PC-3 (cell line): ENCODE results near the gene CLN6. TPM values are rescaled to one million over a fixed set of nuclear protein-coding genes. Genes with fewer than 3 reads are reported as not detected.

Experiments
- ATAC-seq: fragments of 200-7000 bp; cut with Tn5 transposase; 2 replicates; pipeline ENCODE4 v1.9.1; 2020; ENCODE audit warnings: mild to moderate bottlenecking, moderate library complexity
- BruUV-seq: library from RNA; stranded (reverse); fragments of 400-500 nt; replicated peaks from 2 replicates; lab custom pipeline; 2021; lab: Mats Ljungman, UMichigan
- CTCF ChIA-PET: fragments of 300-600 bp; sonication (Branson Sonifier 250); formaldehyde crosslinking; loops from one replicate; lab custom pipeline; 2022; ENCODE audit warnings: antibody characterized with exemption; lab: Charles Lee
- POLR2A ChIA-PET: fragments of 300-600 bp; sonication (Branson Sonifier 250); formaldehyde crosslinking; loops from one replicate; lab custom pipeline; 2022; ENCODE audit warnings: antibody characterized with exemption; ENCODE audit not compliant: unreplicated experiment; lab: Charles Lee
- DNase-seq: peaks from one replicate; pipeline ENCODE4 v3.0.0-alpha.2; 2015
- H2AFZ ChIP-seq: fragments of 300-600 bp; sonication (generic); 2 replicates; pipeline ENCODE4 v1.6.0; 2016; ENCODE audit warnings: antibody characterized with exemption, low read length
- H3F3A ChIP-seq: fragments of 300-600 bp; sonication (generic); one replicate; pipeline ENCODE4 v1.6.0; 2017; ENCODE audit warnings: antibody characterized with exemption, low read length, control low read depth, mild to moderate bottlenecking; ENCODE audit not compliant: unreplicated experiment
- H3K27ac ChIP-seq: fragments of 300-600 bp; sonication (generic); 2 replicates; pipeline ENCODE4 v1.5.1; 2016; ENCODE audit warnings: mild to moderate bottlenecking, low read length
- H3K27me3 ChIP-seq: fragments of 300-600 bp; sonication (generic); 2 replicates; pipeline ENCODE4 v1.6.1; 2016; ENCODE audit warnings: low read length, mixed read lengths
- H3K36me3 ChIP-seq: fragments of 300-600 bp; sonication (generic); 2 replicates; pipeline ENCODE4 v1.6.1; 2016; ENCODE audit warnings: low read depth, mixed run types, low read length, mixed read lengths
- H3K4me1 ChIP-seq: fragments of 300-600 bp; sonication (generic); 2 replicates; pipeline ENCODE4 v1.5.1; 2016; ENCODE audit warnings: low read length; ENCODE audit not compliant: insufficient read depth
- H3K4me2 ChIP-seq: fragments of 300-600 bp; sonication (generic); 2 replicates; pipeline ENCODE4 v1.6.0; 2016; ENCODE audit warnings: low read length
- H3K4me3 ChIP-seq: fragments of 300-600 bp; sonication (generic); 2 replicates; pipeline ENCODE4 v1.5.1; 2016; ENCODE audit warnings: mild to moderate bottlenecking, low read length, mixed read lengths
- H3K79me2 ChIP-seq: fragments of 300-600 bp; sonication (generic); 2 replicates; pipeline ENCODE4 v1.6.1; 2017; ENCODE audit warnings: low read length, mixed read lengths
- H3K9ac ChIP-seq: fragments of 300-600 bp; sonication (generic); 2 replicates; pipeline ENCODE4 v1.6.0; 2016; ENCODE audit warnings: mild to moderate bottlenecking, low read length
- H3K9me2 ChIP-seq: fragments of 300-600 bp; sonication (generic); replicated peaks from 2 replicates; pipeline ENCODE4 v1.6.1; 2016; ENCODE audit warnings: mixed run types, low read length, mixed read lengths
- H3K9me3 ChIP-seq: fragments of 300-600 bp; sonication (generic); 2 replicates; pipeline ENCODE4 v1.6.1; 2016; ENCODE audit warnings: low read length, mixed read lengths
- H4K20me1 ChIP-seq: fragments of 300-600 bp; sonication (generic); 2 replicates; pipeline ENCODE4 v1.6.1; 2016; ENCODE audit warnings: low read length, mixed read lengths
- EZH2 ChIP-seq: fragments of 300-600 bp; sonication (generic); IDR thresholded peaks from one replicate; pipeline ENCODE4 v1.6.1; 2017; ENCODE audit warnings: antibody characterized with exemption, mild to moderate bottlenecking, low read length; ENCODE audit not compliant: unreplicated experiment
- EZH2phosphoT487 ChIP-seq: fragments of 300-600 bp; sonication (generic); IDR thresholded peaks from 2 replicates; pipeline ENCODE4 v1.6.1; 2018; ENCODE audit warnings: mild to moderate bottlenecking, antibody characterized with exemption, low read length, borderline replicate concordance
- intact Hi-C: fragments of 100-400 bp; cut with micrococcal nuclease; formaldehyde crosslinking; loops from 2 replicates; pipeline ENCODE4 v1.9.0; 2023
- total RNA-seq: library from RNA; depleted of rRNA; stranded (reverse); fragments of >200 nt; gene quantifications from 2 replicates; pipeline ENCODE4 v1.2.3, GENCODE V29; 2014
- TF ChIP-seq, protein P1 (sequence below): fragments of 300-600 bp; sonication (generic); conservative IDR thresholded peaks from 2 replicates; pipeline ENCODE4 v1.5.1; 2017; ENCODE audit warnings: antibody characterized with exemption, low read depth, mild to moderate bottlenecking, low read length

CLN6 gene
- total RNA-seq, 1 experiment from 2014 or later: 33.4 TPM

DNA sequence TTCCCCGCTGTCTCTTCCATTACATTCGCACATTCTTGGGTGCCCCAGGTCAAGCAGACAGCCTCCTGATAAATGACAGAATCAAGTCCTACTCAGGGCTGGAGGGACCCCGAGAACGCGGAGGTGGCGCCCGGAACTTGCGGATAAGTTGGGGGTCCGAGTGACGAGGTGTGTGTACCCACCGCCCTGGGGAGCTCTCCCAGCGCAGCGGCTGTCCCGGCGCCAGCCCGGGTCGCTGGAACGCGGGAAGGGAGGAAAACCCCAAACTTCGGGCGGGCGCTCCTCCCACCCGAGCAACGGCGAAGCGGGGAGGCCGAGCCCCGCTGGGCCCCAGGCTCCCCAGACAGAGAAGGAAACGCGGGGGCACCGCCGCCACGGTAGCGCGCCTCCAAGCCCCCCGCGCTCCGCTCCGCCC lies 550 bp downstream of the CLN6 start:
- DNase-seq (no peak), ATAC-seq (0 out of 2 replicates have a peak, but pooled peaks have one; percentile 2)
- H3K27me3 ChIP-seq: no peaks in the 10 kb centered on the region
- POLR2A ChIA-PET: no interaction called here
- peak overlapping the region; percentile 98 for H3K9ac ChIP-seq
- no peaks in the 10 kb centered on the region for H3K36me3 ChIP-seq
- CTCF ChIA-PET: no interaction called here
- peaks cover 55% of the 10 kb centered on the region for H3K79me2 ChIP-seq
- H3K9me3 ChIP-seq: no peaks in the 10 kb centered on the region
- peak overlapping the region; percentile 76 for H2AFZ ChIP-seq
- H3F3A ChIP-seq: no peaks in the 10 kb centered on the region
- intact Hi-C loops: no loop called here
- H3K4me3 ChIP-seq: peak overlapping the region; percentile 90
- BruUV-seq: no TSS peak
- peak overlapping the region; percentile 61 for H3K27ac ChIP-seq
- peaks cover 16% of the 10 kb centered on the region for H3K4me1 ChIP-seq
- H3K9me2 ChIP-seq: no peaks in the 10 kb centered on the region
- TF ChIP-seq EZH2phosphoT487 (no peak), EZH2 (no peak)
- TF ChIP-seq, protein P1, sequence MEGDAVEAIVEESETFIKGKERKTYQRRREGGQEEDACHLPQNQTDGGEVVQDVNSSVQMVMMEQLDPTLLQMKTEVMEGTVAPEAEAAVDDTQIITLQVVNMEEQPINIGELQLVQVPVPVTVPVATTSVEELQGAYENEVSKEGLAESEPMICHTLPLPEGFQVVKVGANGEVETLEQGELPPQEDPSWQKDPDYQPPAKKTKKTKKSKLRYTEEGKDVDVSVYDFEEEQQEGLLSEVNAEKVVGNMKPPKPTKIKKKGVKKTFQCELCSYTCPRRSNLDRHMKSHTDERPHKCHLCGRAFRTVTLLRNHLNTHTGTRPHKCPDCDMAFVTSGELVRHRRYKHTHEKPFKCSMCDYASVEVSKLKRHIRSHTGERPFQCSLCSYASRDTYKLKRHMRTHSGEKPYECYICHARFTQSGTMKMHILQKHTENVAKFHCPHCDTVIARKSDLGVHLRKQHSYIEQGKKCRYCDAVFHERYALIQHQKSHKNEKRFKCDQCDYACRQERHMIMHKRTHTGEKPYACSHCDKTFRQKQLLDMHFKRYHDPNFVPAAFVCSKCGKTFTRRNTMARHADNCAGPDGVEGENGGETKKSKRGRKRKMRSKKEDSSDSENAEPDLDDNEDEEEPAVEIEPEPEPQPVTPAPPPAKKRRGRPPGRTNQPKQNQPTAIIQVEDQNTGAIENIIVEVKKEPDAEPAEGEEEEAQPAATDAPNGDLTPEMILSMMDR: no peak
- H3K4me2 ChIP-seq: peak overlapping the region; percentile 93
- 0 out of 2 replicates have a peak, but pooled peaks cover 19% of the 10 kb centered on the region for H4K20me1 ChIP-seq

DNA sequence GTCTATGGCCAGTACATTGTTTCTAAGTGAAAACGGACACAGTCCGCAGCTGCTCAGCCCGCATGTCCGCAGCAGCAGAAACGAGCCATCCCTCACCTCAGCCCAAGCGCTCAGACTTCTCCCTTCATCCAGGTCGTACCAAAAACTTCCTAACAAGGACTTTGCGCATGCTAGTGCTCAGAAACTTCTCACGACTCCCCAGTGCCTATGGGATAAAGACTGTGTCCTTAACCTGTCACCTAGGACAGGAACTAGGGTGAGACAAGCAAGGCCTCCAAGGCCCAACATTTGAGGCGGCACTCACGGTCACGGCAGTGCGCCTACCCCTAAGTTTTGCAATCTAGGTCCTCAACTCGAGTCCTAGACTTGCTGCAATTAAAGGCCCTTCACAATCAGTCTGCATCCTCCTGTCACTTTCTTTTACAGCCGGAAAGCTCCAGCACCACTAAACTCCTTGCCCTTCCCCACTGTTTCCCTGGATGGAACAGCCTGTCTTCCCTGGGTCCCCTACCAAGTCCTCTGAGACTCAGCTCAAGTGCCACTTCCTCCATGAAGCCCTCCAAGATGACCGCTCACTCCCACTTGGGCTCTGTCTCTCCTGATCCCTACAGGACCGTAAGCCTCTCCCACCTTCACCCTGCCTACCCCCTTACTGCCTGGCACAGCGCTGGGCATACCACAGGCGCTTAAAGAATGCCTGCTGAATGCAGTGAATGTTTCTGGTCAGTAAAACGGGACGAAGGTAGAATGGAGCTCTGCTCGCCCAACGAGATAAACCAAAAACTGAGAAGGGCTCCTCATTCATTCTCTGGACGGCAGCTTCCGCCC lies 1.2 kb downstream of the CLN6 start:
- Histone ChIP-seq H3K9ac (peak overlapping the region; percentile 98), H3K27me3 (no peaks in the 10 kb centered on the region), H3K9me3 (no peaks in the 10 kb centered on the region), H4K20me1 (0 out of 2 replicates have a peak, but pooled peaks cover 19% of the 10 kb centered on the region), H3K9me2 (no peaks in the 10 kb centered on the region), H3K4me2 (peak overlapping the region; percentile 93), H3K27ac (peak overlapping the region; percentile 61), H3K4me1 (peaks cover 16% of the 10 kb centered on the region), H3F3A (no peaks in the 10 kb centered on the region), H3K36me3 (no peaks in the 10 kb centered on the region), H3K4me3 (peak overlapping the region; percentile 90), H3K79me2 (peaks cover 60% of the 10 kb centered on the region), H2AFZ (peak overlapping the region; percentile 76)
- TSS peak; percentile 50 for BruUV-seq
- no peak for TF ChIP-seq EZH2
- TF ChIP-seq, protein P1: no peak
- no peak for TF ChIP-seq EZH2phosphoT487
- intact Hi-C loops: no loop called here
- ATAC-seq (peak; percentile 2; the same call in 1 of the 2 replicates), DNase-seq (peak; percentile 9)
- ChIA-PET CTCF (no interaction called here), POLR2A (no interaction called here)
